Activated CD4-positive, alpha-beta T cell treated with anti-CD3 and anti-CD28 coated beads for 24 hours (primary cell): ENCODE data around the gene ALOX12B.

Experiments used
- DNase-seq, 2 donors: peaks; one replicate each; pipeline ENCODE4 v3.0.0-alpha.2; 2020; ENCODE audit warnings: low read depth in 2 of 2

ALOX12B gene

DNA sequence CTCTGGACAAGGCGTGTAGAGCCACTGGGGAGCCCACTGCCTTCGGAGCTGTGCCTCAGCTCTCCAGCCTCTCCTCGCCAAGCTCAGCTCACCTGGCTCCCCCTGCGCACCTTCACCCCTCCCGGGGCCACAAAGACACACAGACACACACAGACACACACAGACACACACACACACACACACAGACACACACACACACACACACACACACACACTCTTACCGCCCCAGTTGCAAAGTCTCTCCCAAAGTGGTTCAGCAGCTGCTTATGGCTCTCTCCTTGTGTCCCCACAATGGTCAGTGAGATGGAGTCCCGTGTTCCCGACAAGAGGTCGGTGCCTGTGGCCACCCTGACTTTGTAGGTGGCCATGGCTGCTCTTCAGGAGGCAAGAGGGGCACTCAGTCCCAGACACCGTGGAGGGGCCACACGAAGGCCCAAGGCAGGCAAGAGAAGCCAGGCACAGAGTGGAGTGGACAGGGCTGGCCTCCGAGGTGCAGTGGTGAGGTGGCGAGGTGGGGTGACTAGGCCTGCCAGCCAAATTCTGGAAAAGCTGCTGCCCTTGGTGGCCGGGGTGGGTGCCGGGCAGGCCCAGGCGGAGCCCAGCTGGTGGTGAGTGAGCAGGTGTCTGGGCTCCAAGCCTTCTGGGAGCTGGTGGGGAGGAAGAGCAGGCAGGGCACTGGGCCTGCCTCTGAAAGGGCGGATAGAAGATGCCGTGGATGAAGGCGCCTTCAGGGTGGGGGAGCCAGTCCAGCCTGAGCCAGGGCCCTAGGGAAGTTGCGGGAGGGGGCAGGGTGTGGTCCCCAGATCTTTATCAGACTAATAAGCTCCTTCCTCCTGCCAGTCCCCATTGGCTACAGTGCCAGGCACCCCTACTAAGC lies at the start of gene ALOX12B:
Gene ALOX12B (minus strand): TSS at position 642 of the 877 bp plus-strand sequence. CDS start 274 bp downstream, at position 368.
- no peak for DNase-seq

DNA sequence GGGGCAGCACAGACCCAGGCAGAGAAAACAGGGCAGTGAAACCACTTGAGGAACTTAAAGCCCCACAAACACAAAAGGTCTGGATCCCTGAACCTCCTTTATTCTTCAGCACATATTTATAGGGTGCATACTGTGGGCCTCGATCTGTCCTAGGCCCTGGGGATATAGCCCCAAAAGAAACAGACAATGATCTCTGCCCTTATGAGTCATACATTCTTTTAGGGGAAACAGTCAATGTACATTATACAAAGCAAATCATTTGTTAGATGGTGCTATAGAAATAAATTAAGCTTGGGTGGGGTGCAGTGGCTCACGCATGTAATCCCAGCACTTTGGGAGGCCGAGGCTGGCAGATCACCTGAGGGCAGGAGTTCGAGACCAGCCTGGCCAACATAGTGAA lies 46.4 kb upstream of the ALOX12B start:
- DNase-seq: no peak

DNA sequence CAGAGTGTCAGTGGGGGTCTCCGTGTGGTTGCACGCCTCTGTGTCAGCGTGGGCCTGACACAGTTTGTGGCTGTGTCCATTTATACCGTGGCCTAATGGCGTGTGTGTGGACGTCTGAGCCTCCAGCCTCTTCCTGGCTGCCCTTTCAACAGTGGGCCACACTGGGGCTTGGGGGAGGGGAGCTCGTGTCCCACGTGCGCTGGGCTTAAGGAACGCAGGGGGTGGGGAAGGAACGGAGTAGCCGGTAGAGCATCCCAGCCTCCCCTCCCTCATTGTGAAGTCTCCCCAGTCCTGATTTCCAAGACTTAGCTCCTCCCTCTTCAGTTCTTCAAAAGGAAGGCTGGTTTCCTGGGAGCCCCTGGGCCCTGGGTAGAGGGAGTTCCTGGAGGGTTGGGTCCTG lies 45.9 kb upstream of the ALOX12B start:
- DNase-seq: no peak

DNA sequence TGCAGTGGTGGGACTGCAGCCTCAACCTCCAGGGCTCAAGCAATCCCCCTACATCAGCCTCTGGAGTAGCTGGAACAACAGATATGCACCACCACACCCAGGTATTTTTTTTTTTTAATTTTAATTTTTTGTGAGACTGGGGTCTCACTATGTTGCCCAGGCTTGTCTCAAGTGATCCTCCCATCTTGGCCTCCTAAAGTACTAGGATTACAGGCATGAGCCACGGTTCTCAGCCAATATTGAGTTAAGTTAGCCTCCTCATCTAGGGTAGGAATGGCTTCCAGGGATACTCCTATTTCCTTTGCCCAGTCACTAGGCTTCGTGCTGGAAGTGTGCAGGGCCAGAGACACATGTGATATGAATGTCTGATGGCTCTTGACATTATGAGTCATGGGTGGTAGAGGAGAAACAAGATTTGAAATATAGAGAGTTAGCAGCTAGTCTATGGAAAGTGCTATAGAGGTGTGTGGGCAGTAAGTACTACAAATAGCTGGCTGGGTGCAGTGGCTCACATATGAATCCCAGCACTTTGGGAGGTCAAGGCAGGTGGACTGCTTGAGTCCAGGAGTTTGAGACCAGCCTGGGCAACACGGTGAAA lies 44.4 kb upstream of the ALOX12B start:
- DNase-seq: no peak

DNA sequence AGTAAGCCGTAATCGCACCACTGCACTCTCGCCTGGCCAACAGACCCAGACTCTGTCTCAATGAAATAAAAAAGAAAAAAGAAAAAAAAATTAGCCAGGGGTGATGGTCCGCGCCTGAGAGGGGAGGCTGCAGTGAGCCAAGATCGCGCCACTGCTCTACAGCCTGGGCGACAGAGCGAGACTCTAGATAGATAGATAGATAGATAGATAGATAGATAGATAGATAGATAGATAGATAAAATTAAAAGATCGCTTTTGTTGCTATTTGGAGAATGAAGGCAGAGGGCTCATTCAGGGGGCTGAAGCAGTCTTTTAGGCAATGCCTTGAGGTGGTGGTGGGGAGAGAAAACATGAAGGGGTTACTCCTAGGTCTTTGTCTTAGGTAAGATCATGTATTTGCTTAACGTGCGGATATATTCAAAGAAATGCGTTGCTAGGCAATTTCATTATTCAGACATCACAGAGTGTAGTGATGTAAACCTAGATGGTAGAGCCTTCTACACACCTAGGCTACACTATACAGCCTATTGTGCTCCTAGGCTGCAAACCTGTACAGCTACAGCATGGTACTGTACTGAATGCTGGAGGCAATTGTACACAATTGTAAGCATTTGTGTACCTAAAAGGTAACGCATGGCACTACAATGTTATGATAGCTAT lies 40.7 kb upstream of the ALOX12B start:
- DNase-seq: no peak

DNA sequence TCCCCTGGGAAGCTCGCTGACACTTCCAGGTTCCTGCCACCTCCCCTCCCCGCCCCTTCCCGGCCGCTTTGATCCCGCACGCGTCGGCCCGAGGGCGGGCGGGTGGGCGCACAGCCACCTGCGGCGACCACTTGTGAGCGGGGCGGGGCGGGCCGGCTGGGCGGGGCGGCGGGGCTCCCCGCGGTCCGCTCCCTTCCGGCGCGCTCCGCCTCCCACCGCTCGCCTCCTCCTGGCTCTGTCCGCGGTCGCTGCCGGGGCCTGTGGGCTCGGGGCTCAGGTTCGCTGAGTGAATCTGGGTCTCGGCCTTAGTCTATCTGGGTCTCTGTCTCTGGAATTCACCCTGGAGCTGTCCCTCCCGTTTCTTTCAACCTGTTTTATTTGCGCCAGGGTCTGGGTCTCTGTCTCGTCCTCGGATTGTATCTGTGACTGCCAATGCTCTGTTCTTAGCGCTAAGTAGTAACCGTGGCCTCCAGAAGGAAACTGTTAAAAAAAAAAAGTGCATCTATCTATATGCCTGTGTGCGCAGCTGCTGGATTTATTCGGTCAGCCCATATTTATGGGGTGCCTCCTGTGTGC lies 39.1 kb upstream of the ALOX12B start:
- DNase-seq: peak in 1 of 2 donors; percentile 51

DNA sequence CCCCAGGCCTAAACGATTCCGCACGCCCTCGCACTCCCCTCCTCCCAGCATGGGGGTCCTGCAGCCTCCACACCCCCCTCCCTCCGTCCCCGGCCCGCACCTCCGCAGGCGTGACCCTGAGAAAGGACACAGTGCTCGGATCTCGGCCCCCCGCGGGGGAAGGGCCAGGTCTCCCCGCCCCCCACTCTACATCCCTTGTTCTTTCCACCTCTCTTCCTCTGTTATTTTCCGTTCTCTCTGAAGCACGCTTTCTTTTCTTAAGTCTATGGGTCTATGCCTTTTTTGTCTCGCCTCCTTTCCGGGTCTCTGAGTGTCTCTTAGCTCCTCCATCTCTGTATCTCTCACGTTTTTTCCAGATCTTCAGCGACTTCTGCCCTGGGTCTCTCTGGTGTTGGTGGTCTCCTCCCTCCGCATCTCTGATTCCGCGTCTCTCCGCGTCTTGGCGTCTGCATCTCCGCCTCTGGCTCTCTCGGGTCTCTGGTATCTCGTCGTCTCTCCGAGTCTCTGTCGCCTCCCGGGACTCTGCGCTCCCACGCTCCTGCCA lies 38.5 kb upstream of the ALOX12B start:
- no peak for DNase-seq

DNA sequence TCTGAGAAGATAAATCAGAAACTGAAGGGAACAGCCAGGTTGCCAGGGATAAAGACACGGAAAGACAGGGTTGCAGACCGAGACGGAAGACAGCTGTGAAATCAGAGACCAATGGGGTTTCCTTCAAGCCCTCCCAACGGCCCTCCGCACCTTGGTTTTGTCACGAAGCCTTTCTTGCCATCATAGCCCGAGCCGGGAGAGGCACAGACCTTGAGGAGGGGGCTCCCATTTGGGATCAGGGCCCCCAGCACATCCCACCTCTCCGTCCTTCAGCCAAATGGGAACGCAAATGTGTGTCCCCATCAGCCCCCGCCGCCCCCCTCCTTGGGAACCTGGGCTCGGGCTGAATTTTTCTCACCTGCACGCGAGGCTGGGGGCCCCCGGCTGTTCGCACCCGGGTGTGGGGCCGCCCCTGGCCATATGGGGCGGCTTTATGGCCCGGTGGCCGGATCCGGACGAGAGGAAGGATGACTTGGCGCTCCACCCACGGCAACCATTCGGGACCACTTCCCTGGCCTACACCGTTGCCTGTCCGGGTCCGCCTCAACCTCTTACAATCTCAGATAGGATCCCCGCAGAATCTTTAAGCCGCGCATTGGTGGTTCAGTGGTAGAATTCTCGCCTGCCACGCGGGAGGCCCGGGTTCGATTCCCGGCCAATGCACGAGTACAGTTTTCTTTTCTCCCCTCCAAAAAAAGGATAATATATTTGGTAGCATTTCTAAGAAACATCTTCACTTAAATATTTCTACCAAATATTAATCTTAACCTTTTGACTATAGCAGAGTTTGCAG lies 37.8 kb upstream of the ALOX12B start:
- DNase-seq: peak; percentile 88 to 91

DNA sequence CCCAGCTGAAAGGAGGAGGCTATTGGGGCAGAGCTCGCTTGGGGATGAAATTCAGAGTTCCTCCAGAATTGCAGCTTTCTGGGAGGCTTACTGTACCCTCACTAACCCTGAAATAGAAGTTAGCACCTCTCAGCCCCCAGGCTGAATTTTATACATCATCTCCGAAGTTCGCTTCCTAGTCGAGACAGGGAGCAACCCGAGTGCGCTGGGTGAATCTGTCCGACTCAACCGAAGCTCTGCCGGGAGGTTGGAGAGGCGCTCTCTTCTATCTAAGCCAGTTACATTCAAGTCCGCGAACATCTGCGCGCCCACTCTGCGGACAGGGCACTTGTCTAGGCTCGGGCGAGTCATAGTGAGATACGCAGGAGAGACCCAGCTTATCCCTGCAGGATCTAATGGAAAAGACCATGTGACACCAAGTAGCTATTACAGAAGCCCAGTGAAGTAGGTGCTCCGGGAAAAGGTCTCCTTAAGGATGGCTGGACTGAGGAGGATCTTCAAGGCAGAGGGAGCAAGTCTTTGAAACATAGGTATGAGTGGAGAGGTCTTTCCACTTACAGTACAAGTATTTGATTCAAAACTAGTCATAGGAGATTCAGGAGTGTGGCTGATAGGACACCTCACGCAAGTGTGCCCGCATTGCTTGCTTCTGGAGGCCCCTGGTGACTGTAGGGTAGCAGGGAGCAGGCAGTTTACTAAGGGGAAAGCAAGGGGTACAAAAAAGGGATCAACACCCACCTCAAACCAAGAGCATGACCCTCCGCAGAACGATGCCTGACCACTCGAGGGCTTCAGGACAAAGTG lies 37.0 kb upstream of the ALOX12B start:
- DNase-seq: no peak

DNA sequence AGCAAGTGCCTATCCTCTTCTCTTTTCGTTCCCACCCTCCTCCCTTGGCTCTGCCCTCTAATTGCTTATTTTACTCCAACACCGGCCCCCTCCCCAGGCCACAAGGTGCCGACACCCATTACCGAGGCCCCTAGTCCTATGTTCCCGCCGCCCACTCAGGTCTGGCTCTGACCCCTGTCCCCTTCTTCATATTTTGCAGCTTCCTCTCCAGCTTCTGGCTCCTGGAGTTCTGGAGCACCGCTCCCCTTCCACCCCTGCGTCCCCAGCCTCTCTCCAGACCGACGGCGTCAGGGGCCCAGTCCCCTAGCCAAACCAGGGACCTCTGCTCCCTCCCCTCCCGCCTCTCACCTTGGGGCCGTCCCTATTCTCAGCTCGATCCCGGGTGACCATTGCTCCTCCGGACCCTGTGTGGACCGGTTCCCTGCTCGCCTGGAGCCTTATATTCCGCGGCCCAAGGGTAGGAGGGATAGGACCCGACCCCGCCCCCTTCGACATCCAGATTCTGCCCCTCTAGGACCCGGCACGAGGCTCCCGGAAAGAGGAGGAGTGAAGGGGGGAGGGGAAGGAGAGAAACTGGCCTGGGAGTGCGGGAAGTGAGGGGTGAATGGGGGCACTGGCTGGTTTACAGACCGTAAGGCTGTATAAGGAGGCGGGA lies 36.3 kb upstream of the ALOX12B start, which contains the start of gene HES7:
Gene HES7 (minus strand): TSS at position 412 of the 655 bp plus-strand sequence. CDS start 22 bp downstream, at position 390.
- no peak for DNase-seq

DNA sequence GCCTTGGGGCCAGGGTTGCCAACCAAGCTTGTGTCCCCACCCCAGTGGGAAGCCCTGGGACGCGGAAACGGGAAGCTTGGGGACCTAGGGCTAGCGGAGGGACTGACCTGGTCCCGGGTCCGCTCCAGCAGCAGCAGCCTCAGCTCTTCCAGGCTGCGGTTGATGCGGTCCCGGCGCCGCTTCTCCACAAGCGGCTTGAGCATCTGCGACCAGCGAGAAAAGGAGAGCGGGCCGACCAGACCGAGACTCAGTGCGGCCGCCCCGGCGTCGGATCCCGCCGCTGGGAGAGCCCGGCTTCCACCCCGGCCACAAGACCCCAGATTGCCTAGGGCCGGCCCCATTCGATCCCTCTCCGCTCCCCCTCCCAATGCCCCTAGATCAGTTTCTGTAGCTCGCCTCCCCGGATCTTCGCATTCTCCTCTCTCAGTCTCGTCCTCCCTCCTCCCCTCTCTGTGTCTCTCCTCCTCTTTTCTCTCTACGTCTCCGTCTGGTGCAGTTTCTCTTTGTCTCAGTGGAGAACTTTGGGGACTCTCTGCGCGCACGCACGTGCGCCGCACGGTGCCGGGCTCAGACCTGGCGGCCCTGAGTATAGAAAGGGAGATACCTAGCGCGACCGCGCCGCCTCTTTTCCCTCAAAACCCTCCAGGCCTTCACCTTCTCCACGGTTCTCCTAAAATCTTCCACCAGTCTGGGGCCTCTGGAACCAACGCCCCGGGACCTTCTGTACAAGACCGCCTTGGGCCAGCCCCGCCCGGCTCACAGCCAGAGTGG lies 35.6 kb upstream of the ALOX12B start:
- DNase-seq: no peak

DNA sequence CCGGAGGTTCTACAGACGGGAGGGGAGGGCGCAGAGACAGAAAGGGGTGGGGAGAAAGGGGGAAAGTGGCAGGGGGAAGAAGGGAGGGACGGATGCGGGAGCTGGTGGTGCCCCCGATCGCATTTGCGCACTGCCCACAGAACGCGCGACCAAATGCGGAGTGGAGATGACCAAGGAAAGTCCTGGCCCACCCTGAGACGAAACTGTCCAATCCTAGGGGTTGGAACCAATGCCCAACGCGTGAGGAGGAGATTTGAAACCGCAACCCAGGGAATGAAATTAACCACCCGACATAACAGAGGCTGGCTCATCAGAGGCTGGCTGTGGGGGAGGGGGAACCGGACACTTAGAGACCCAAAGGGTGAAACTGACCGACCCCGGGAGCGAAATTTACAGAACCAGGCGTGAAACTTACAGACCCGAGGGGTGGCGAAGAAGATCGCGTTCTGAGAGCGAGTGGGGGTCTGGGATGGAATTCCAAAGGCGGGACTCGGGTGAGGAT lies 35.0 kb upstream of the ALOX12B start:
- no peak for DNase-seq

DNA sequence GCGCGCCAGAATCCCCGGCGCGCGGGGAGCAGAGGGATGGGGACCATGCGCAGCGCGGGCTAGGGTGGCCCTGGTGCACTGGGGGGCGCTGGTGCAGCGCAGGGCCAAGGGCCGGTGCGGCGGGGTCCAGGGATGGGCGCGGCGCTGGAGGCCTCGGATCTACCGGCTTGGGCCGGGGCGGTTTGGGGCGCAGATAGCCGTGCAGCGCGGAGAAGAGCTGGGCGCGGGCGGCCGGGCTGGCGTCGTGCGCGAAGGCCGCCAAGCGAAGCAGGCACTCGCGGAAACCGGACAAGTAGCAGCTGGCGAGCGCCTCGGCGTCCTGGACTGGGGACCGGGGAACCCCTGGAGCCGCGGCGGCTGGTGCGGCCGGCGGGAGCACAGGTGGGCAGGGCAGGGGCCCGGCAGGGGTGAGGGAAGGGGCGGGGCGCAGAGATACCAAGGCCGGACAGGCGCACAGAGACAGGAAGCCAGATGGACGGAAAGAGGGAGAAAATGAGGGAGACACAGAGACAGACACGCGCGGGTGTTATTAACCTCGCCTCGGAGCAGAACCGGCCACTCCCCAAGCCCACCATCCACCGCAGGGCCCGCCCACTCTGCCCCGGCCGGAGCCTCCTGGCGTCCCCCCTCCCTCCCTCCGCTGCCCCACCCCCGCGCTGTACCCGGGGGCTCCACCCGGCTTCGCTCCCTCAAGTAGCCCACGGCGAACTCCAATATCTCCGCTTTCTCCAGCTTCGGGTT lies 34.3 kb upstream of the ALOX12B start:
- DNase-seq: no peak

DNA sequence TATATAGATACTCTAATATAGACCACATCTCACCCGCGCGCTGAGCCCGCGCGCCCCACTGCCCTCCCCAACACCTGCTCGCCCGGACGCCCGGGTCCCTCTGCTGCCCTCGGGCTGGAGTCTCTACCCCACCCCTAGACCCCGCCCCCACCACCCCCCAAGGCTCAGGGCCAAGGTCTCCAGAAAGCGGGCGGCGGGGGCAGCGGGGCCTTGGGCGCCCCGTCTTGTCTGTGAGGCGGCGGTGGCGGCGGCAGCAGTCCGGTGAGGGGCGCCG lies 33.8 kb upstream of the ALOX12B start:
- DNase-seq: no peak

DNA sequence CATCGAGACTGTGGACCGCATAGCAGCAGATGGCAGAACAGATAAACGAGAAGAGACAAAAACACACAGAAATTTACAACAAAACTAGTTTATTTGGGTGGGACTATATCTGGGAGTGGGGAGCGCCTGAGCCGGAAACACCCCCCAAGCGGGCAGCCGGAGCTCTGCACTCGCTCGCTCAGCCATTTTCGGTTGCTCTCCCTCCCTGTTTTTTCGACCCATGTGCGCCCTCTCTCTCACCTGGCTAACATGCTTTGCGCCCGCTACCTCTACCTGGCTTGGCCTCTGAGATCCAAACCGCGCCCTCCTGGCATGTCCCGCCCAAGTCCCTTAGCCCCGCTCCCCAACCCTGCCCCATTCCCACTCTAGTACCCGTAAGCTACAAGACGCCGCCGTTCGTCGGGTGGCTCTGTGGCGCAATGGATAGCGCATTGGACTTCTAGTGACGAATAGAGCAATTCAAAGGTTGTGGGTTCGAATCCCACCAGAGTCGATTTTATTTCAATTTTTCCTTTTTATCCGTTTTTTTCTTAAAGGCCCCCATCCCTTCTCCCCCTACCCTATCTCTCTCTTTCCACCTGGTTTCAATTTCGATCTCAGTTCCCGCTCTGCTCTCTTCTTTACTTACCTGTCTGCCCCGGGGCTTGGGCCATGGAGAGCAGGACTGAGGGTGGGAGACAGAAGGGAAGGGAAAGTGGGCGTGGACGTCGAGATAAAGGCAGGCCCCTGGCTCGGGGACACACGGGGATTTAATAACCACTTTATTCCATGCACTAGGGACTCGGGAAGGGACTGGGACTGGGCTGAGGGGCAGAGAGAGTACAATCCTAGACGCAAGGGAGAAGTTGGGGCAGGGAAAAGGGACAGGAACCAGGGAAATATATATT lies 33.2 kb upstream of the ALOX12B start:
- DNase-seq: peak; percentile 75 to 78

DNA sequence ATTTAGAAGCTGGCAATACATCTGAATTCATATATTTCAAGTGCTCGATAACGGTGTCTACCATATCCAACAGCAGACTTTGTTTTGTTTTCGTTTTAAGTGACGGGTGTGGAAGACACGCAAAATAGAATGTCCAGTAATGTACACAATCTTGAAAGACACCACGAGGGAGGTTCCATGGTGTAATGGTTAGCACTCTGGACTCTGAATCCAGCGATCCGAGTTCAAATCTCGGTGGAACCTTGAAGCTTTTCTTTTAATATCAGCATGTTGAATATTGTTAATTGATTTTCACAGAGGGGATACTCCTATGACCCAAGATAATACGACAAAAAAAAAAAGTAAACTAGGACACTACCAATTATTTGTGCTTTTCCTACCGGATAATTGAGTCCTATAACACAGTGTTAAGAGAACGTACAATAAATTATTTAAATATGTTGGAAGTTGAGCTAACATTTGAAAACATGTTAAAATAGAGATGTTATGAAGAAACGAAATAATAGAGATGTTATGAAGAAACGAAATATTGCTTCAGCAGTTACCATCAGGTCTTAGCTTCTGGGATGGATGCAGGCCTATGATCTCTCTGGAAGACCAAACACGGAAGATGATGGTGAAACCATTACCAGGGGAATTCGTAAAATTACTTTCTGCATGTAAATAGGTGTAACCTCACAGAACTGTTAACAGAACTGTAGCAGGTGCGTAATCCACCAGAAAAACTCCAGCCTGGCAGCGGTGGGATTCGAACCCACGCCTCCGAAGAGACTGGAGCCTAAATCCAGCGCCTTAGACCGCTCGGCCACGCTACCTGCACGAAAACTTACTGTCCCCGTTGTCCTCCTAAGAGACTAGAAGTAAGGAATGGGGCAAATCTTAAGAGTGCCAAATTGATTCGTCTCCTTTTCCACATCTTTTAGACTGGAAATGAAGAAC lies 32.3 kb upstream of the ALOX12B start:
- peak; percentile 88 to 94 for DNase-seq
